Omental fat pad (tissue), 4 donors: ENCODE data around the gene NELL1. TPM values are rescaled to one million over a fixed set of nuclear protein-coding genes. Genes with fewer than 3 reads are reported as not detected.

Source experiments
- ATAC-seq: fragments of 150-250 bp; one replicate; pipeline ENCODE4 v1.9.1; 2016; ENCODE audit warnings: mild to moderate bottlenecking, moderate library complexity; ENCODE audit not compliant: low FRiP score
- DNase-seq: peaks from one replicate; pipeline ENCODE4 v3.0.0-alpha.2; 2019; ENCODE audit warnings: low spot score
- total RNA-seq, 4 donors: library from RNA; depleted of rRNA; stranded (reverse); fragments of >200 nt; gene quantifications; one replicate each; pipeline ENCODE4 v1.1.0, GENCODE V29; 2016
- TF ChIP-seq, protein P1 (sequence below), 3 donors: fragments of 450-650 bp; IDR thresholded peaks; one replicate each; pipeline ENCODE4 v1.5.1; 2016 to 2017; ENCODE audit warnings: antibody characterized with exemption in 3 of 3, mild to moderate bottlenecking in 3 of 3, moderate library complexity in 2 of 3

Gene NELL1
- total RNA-seq, 4 donors from 2014 or later, result 0.48 to 1.3 TPM; not detected in 2

DNA sequence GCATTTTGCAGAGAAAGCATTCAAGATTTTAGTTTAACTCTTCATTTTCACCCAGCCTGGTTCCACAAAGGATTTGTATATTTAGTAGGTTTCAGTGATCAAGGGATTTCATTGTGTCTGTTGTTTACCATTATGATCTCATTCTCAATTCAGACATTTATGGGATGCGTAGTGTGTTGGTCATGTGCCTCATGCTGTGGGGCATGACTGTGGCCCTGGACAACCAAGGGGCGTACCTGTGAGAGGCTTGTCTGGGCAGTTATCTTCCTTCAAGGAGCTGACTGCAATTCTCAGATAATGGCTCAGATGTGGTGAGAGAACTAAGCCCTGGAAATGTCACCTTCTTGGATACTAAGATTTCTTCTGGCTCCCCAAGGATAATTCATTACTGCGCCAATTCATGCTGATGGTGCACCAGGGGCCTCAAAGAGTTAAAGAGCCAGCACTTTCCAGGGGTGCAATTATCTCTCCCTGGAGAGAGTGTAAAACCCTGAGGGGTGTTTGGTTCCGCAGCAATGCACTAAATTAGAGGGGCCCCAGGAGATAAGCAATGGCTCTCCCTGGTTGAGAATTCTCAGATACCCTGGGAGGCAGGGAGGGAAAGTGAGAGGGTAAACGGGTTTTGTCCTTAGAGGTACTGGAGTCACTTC lies 37.7 kb upstream of the NELL1 start:
- TF ChIP-seq, protein P1, sequence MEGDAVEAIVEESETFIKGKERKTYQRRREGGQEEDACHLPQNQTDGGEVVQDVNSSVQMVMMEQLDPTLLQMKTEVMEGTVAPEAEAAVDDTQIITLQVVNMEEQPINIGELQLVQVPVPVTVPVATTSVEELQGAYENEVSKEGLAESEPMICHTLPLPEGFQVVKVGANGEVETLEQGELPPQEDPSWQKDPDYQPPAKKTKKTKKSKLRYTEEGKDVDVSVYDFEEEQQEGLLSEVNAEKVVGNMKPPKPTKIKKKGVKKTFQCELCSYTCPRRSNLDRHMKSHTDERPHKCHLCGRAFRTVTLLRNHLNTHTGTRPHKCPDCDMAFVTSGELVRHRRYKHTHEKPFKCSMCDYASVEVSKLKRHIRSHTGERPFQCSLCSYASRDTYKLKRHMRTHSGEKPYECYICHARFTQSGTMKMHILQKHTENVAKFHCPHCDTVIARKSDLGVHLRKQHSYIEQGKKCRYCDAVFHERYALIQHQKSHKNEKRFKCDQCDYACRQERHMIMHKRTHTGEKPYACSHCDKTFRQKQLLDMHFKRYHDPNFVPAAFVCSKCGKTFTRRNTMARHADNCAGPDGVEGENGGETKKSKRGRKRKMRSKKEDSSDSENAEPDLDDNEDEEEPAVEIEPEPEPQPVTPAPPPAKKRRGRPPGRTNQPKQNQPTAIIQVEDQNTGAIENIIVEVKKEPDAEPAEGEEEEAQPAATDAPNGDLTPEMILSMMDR (IDR thresholded peaks at IDR 0.05), result no peak
- DNase-seq, result no peak
- ATAC-seq, result no peak

DNA sequence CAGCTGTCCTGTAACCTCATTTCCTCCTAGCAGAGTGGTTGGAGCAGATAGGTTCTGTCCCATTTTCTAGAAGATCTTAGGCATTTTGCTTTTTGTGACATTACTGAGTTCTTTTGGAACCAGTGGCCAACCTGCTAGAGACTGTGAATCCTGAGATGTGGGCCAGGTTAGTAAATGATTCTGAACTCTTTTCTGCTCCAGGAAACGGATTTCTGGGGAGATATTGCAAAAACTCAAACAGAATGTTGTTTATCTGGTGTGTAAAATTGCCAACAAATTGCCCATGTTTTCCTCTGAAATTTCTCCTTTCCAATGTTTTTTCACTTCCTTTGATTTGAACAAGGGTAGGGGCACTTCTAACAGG lies 37.2 kb upstream of the NELL1 start:
- TF ChIP-seq, protein P1 (IDR thresholded peaks at IDR 0.05), result no peak
- no peak for DNase-seq
- ATAC-seq, result no peak

DNA sequence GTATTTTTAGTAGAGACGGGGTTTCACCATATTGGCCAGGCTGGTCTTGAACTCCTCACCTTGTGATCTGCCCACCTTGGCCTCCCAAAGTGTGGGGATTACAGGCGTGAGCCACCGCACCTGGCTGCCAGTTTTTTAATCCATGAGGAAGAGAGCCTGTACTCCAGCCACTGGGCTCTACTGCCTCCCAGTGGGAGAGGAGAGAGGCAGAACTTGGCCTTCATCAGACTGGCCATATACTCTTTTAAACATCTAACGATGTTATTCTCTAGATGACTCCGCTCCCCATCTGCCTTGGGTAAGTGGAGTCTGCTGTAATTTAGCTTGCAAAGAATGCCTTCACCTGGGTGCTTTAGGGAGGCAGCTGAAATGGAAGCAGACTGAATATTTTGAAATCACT lies 35.3 kb upstream of the NELL1 start:
- DNase-seq, result no peak
- no peak for ATAC-seq
- TF ChIP-seq, protein P1 (IDR thresholded peaks at IDR 0.05), result no peak

DNA sequence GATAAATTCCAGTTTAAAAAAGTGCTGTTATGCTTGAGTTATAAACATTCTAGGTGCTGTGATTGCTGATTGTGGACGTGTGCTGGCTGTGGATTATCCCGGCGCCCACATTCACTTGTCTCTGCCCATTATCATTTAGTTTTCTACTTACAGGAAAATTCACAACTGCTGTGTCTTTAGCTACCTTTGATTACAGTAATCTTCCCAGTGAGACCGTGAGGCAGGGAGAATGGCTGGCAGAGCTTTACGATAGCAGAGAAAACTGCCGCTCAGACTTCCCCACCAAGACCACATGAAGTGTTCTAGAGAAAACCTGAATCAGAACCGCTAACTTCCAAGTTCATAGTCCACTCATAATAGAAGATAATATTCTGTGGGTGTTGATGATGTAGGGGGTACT lies 34.6 kb upstream of the NELL1 start:
- ATAC-seq (no peak), DNase-seq (no peak)
- TF ChIP-seq, protein P1 (IDR thresholded peaks at IDR 0.05), result no peak

DNA sequence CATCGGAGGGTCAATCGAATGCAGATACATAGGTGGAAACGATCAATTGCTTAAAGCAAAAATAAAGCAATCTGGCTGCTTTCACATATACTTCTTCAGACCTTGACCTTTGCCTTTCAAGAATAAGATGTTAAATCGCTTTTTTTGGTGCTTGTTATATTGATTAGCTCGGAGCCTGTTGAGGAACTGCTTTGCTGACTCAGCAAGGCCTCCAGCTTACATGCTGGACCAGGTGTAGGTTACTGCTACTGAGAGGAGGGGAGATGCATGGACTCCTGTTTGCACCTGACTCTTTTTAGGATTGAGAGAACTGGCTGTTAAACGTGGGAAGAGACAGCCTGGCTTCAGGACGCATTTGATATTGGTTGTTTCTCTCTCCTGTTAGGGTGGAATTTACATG lies 31.3 kb upstream of the NELL1 start:
- TF ChIP-seq, protein P1 (IDR thresholded peaks at IDR 0.05), result no peak
- no peak for ATAC-seq
- no peak for DNase-seq

DNA sequence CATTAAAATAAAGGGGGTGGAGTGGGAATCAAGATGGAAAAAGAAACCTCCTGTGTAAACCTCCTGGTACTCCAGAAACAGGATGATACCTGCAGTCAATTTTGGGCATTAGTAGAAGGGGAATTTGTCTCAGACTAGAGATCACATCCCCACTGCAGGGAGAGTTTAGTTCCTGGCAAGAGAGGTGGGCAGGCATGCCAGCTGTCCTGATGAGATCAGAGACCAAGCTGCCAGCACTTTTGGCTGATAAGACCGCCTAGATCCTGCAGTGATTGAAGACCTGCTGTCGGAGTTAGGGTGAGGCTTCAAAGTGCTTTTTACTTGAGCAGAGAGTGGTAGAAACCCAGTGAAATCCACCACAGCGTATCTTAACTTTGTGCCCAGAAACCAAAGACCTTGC lies 29.7 kb upstream of the NELL1 start:
- ATAC-seq (no peak), DNase-seq (no peak)
- TF ChIP-seq, protein P1 (IDR thresholded peaks at IDR 0.05), result no peak

DNA sequence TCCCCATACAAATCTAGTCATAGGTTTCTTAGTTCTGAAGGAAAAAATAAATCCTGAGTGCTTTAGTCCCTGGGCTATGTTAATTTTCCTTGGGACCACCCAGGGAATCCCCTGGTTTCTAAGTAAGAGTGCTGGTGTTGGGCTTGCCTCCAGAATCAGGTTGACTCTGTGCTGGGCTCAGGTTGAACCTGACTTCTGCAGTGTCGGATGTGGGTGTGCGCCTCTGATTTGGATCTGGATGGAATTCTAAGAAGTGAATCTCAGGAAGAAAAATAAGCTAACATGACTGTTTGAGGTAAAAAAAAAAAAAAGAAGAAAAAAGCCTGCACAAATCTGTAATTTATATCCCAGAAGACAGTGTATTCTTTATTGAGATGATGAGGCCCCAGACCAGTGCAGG lies 29.0 kb upstream of the NELL1 start:
- ATAC-seq, result no peak
- DNase-seq, result no peak
- TF ChIP-seq, protein P1 (IDR thresholded peaks at IDR 0.05), result no peak
